Measurements from ENCODE around the gene RNF215. TPM values are rescaled to one million over a fixed set of nuclear protein-coding genes. Genes with fewer than 3 reads are reported as not detected.

RNF215 gene
- total RNA-seq, 2 donors from 2014 or later, result 11.4 to 11.6 TPM

DNA sequence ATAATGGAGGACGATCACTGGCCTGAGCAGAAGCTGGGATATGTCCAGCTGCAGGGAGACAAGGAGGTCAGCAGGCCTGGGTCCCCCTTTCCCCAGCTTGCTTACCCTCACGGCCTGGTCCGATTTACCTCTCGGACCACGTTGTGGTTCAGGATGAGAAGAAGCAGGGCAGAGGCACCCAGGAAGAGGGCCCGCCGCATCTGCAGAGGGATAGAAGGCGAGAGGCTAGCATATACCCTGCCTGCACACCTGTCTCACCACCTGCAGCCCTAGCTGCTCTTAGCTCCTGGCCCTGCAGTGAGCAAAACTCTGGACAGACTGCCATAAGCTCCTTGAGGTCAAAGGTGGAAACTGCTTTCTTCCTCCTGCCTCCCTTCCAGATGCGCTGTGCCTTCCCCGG lies 1.3 kb downstream of the RNF215 start:
- TF ChIP-seq, protein P1, sequence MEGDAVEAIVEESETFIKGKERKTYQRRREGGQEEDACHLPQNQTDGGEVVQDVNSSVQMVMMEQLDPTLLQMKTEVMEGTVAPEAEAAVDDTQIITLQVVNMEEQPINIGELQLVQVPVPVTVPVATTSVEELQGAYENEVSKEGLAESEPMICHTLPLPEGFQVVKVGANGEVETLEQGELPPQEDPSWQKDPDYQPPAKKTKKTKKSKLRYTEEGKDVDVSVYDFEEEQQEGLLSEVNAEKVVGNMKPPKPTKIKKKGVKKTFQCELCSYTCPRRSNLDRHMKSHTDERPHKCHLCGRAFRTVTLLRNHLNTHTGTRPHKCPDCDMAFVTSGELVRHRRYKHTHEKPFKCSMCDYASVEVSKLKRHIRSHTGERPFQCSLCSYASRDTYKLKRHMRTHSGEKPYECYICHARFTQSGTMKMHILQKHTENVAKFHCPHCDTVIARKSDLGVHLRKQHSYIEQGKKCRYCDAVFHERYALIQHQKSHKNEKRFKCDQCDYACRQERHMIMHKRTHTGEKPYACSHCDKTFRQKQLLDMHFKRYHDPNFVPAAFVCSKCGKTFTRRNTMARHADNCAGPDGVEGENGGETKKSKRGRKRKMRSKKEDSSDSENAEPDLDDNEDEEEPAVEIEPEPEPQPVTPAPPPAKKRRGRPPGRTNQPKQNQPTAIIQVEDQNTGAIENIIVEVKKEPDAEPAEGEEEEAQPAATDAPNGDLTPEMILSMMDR (IDR thresholded peaks at IDR 0.05), result no peak
- Histone ChIP-seq H3K36me3 (no peaks in the 10 kb centered on the region), H3K9me3 (no peaks in the 10 kb centered on the region), H3K27ac (no peak overlapping the region), H3K27me3 (replicated peaks; ENCODE audit: insufficient read depth) (no peaks in the 10 kb centered on the region), H3K4me3 (no peak overlapping the region), H3K4me1 (ENCODE audit: control insufficient read depth in 1 of 2, low read depth in 2 of 2) (peaks cover 0 to 15% of the 10 kb centered on the region in 2 donors)
- DNase-seq (ENCODE audit: low spot score) (no peak), ATAC-seq (ENCODE audit: insufficient number of reproducible peaks, low FRiP score, low read depth) (no peak)

DNA sequence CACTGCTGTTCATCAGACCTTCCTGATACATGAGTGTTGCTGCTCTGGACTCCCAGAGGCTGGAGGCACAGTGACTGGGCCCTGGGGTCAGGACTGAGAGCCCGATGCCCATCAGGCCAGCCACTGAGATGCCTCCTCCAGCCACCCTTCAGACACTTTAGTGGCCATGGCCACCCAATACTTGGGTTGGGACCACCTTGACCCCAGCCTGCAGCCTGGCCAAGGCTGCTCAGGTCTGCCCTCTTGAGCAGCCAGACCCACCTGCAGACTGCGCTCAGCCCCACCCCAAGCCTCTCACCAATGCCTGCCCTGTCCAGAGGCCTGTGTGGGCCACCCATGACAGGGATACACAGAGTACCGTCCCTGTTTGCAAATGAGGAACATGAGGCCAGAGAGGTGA lies 4.2 kb downstream of the RNF215 start:
- H3K4me3 ChIP-seq, result no peak overlapping the region
- H3K4me1 ChIP-seq (ENCODE audit: control insufficient read depth in 1 of 2, low read depth in 2 of 2), result peaks cover 0 to 15% of the 10 kb centered on the region in 2 donors
- H3K27ac ChIP-seq, result no peak overlapping the region
- H3K36me3 ChIP-seq, result peaks cover 13% of the 10 kb centered on the region
- no peak for ATAC-seq (ENCODE audit: insufficient number of reproducible peaks, low FRiP score, low read depth)
- no peak for DNase-seq (ENCODE audit: low spot score)
- no peaks in the 10 kb centered on the region for H3K9me3 ChIP-seq
- no peaks in the 10 kb centered on the region for H3K27me3 ChIP-seq (replicated peaks; ENCODE audit: insufficient read depth)
- TF ChIP-seq, protein P1 (IDR thresholded peaks at IDR 0.05), result no peak

DNA sequence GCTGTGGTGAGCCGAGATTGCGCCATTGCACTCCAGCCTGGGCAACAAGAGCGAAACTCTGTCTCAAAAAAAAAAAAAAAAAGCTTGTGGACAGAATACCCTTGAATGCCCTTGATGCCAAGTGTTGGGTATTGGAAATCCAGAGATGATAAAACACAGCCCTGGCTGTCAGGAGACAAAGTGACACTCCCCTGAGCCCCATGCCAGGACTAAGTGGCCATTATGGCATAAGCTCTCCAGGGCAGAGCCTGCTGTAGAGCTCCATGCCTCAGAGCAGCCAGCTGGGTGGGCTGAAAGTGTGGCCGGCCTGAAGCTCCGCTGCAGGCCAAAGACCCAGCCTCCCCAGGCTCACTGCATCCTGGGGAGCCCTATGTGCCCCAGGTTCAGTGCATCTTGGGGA lies 4.9 kb downstream of the RNF215 start:
- Histone ChIP-seq H3K4me1 (ENCODE audit: control insufficient read depth in 1 of 2, low read depth in 2 of 2) (peaks cover 0 to 11% of the 10 kb centered on the region in 2 donors), H3K27me3 (replicated peaks; ENCODE audit: insufficient read depth) (no peaks in the 10 kb centered on the region), H3K27ac (no peak overlapping the region), H3K4me3 (no peak overlapping the region), H3K36me3 (peaks cover 17% of the 10 kb centered on the region), H3K9me3 (no peaks in the 10 kb centered on the region)
- DNase-seq (ENCODE audit: low spot score) (no peak), ATAC-seq (ENCODE audit: insufficient number of reproducible peaks, low FRiP score, low read depth) (no peak)
- TF ChIP-seq, protein P1 (IDR thresholded peaks at IDR 0.05), result no peak

DNA sequence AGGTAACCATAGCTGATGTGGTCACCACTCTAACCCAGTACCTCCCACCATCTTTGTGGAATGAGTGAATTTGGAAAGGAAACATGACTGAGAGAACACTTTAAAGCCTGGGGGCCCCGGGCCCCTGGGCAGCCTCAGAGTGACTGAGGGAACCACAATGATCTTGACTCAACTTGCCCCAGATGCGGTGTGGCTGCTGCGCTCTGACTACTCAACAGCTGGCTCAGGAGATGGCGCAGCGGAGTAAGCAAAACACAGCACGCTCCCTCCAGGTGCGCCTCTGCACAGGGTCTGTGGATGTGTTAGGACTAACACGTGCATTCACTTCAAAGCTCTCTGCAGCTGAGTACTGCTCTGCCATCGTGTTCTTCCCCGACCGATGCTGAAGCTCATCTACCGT lies 5.9 kb downstream of the RNF215 start:
- ATAC-seq (ENCODE audit: insufficient number of reproducible peaks, low FRiP score, low read depth) (no peak), DNase-seq (ENCODE audit: low spot score) (no peak)
- no peak overlapping the region for H3K27ac ChIP-seq
- H3K27me3 ChIP-seq (replicated peaks; ENCODE audit: insufficient read depth), result no peaks in the 10 kb centered on the region
- TF ChIP-seq, protein P1 (IDR thresholded peaks at IDR 0.05), result no peak
- H3K4me1 ChIP-seq (ENCODE audit: control insufficient read depth in 1 of 2, low read depth in 2 of 2), result peaks cover 0 to 5% of the 10 kb centered on the region in 2 donors
- H3K36me3 ChIP-seq, result peaks cover 17% of the 10 kb centered on the region
- H3K4me3 ChIP-seq, result no peak overlapping the region
- no peaks in the 10 kb centered on the region for H3K9me3 ChIP-seq

DNA sequence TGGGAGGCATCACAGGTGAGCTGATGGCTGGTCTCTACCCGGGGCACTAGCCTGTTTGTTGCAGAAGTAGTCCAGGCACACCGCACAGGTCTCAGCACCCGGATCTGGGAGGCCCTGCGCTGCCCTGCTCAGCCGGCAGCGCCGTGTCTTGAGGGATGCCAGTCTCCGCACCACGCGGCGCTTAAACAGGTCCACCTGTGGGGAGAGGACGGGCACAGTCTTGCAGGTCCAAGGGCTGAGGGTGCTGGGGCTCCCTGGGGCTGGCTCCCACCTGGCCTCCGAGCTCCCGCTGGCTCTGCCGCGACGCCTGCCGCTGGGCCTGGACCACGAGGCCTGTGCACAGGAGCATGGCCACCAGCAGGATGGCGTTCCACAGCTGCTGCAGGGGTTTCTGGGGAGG lies 7.2 kb downstream of the RNF215 start:
- no peak overlapping the region for H3K4me3 ChIP-seq
- H3K27ac ChIP-seq, result no peak overlapping the region
- H3K4me1 ChIP-seq (ENCODE audit: control insufficient read depth in 1 of 2, low read depth in 2 of 2), result no peaks in the 10 kb centered on the region
- TF ChIP-seq, protein P1 (IDR thresholded peaks at IDR 0.05), result no peak
- DNase-seq (ENCODE audit: low spot score) (no peak), ATAC-seq (ENCODE audit: insufficient number of reproducible peaks, low FRiP score, low read depth) (no peak)
- no peaks in the 10 kb centered on the region for H3K9me3 ChIP-seq
- peaks cover 17% of the 10 kb centered on the region for H3K36me3 ChIP-seq
- no peaks in the 10 kb centered on the region for H3K27me3 ChIP-seq (replicated peaks; ENCODE audit: insufficient read depth)

All from thoracic aorta (tissue), 2 donors.